A673 (cell line): ENCODE data around the gene ULK1.

Experiments
- EZH2 ChIP-seq: fragments of 200-600 bp; sonication (generic); IDR thresholded peaks from 2 replicates; pipeline ENCODE4 v1.6.1; 2017; ENCODE audit warnings: borderline replicate concordance, low read depth, mild to moderate bottlenecking, mixed read lengths, antibody characterized with exemption, low read length; ENCODE audit not compliant: poor library complexity, severe bottlenecking
- TF ChIP-seq, protein P1 (sequence below): fragments of 300-800, 200-600 bp; sonication (generic); conservative IDR thresholded peaks from 2 replicates; pipeline ENCODE4 v1.5.1; 2017; ENCODE audit warnings: low read depth, mild to moderate bottlenecking, antibody characterized with exemption, low read length, moderate library complexity, mixed read lengths

GRCh38 chr12:131916306-131917138 is 22.1 kb downstream of the ULK1 start:
- TF ChIP-seq EZH2: no peak
- TF ChIP-seq, protein P1, sequence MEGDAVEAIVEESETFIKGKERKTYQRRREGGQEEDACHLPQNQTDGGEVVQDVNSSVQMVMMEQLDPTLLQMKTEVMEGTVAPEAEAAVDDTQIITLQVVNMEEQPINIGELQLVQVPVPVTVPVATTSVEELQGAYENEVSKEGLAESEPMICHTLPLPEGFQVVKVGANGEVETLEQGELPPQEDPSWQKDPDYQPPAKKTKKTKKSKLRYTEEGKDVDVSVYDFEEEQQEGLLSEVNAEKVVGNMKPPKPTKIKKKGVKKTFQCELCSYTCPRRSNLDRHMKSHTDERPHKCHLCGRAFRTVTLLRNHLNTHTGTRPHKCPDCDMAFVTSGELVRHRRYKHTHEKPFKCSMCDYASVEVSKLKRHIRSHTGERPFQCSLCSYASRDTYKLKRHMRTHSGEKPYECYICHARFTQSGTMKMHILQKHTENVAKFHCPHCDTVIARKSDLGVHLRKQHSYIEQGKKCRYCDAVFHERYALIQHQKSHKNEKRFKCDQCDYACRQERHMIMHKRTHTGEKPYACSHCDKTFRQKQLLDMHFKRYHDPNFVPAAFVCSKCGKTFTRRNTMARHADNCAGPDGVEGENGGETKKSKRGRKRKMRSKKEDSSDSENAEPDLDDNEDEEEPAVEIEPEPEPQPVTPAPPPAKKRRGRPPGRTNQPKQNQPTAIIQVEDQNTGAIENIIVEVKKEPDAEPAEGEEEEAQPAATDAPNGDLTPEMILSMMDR: no peak
